GM12878 (cell line): ENCODE measurements around the gene PCCA. TPM values are rescaled to one million over a fixed set of nuclear protein-coding genes. Genes with fewer than 3 reads are reported as not detected.
"Not testable (repeated sequence)": the region's sequence is repeated elsewhere in the genome, so short reads cannot be mapped to it uniquely, and the experiment has no call there.

Experiments used
- ATAC-seq: fragments of 200-7000 bp; cut with Tn5 transposase; 3 replicates; pipeline ENCODE4 v1.9.1; 2020; ENCODE audit warnings: mild to moderate bottlenecking, moderate library complexity
- BruUV-seq: library from RNA; stranded (reverse); fragments of 400-500 nt; replicated peaks from 2 replicates; lab custom pipeline; 2021; lab: Mats Ljungman, UMichigan
- CTCF ChIA-PET: fragments of 300-600 bp; sonication (Branson Sonifier 250); formaldehyde crosslinking; extraction: SDS; loops from one replicate; lab custom pipeline; 2021; ENCODE audit warnings: inconsistent platforms; lab: Yijun Ruan, JAX
- POLR2A ChIA-PET: fragments of 350-600 bp; formaldehyde crosslinking; extraction: SDS; loops from one replicate; lab custom pipeline; 2021; ENCODE audit warnings: inconsistent platforms; lab: Charles Lee
- RAD21 ChIA-PET: fragments of 300-600 bp; sonication (Branson Sonifier 250); formaldehyde crosslinking; loops from one replicate; lab custom pipeline; 2023; ENCODE audit warnings: antibody characterized with exemption; ENCODE audit not compliant: unreplicated experiment; lab: Charles Lee
- SMC1A ChIA-PET: fragments of 300-600 bp; sonication (Branson Sonifier 250); formaldehyde crosslinking; loops from one replicate; lab custom pipeline; 2023; ENCODE audit not compliant: unreplicated experiment, uncharacterized antibody; lab: Charles Lee
- DNase-seq: peaks from one replicate; pipeline ENCODE4 v3.0.0-alpha.2; 2011; ENCODE audit warnings: low read depth, low spot score
- FAIRE-seq: peaks from 3 replicates; lab custom pipeline; 2011; peaks lifted over from hg19 to GRCh38; lab: Jason Lieb, UNC
- H2AFZ ChIP-seq: 2 replicates; pipeline ENCODE4 v1.6.0; 2011; ENCODE audit warnings: low read depth, low read length, control low read depth; ENCODE audit not compliant: control insufficient read depth
- H3K27ac ChIP-seq: 2 replicates; pipeline ENCODE4 v1.5.1; 2011; ENCODE audit warnings: control low read depth; ENCODE audit not compliant: control insufficient read depth, insufficient read depth
- H3K27me3 ChIP-seq, 2 experiments: replicated peaks in 1 of 2; 2 replicates each; pipeline versions ENCODE4 v1.6.0 to v1.6.1; 2011; ENCODE audit warnings: low read length in 1 of 2; ENCODE audit not compliant: control insufficient read depth in 2 of 2, insufficient read depth in 2 of 2
- H3K36me3 ChIP-seq, 2 experiments: 2 replicates each; pipeline ENCODE4 v1.5.1; 2011; ENCODE audit warnings: low read length in 1 of 2; ENCODE audit not compliant: control insufficient read depth in 2 of 2, insufficient read depth in 2 of 2
- H3K4me1 ChIP-seq: 2 replicates; pipeline ENCODE4 v1.6.1; 2011; ENCODE audit warnings: mild to moderate bottlenecking, low read length, moderate library complexity, mixed read lengths; ENCODE audit not compliant: control insufficient read depth, insufficient read depth
- H3K4me2 ChIP-seq: 2 replicates; pipeline ENCODE4 v1.6.0; 2011; ENCODE audit warnings: control low read depth; ENCODE audit not compliant: control insufficient read depth, insufficient read depth
- H3K4me3 ChIP-seq: fragments of 200-600 bp; sonication (generic); 2 replicates; pipeline ENCODE4 v1.5.1; 2016
- H3K79me2 ChIP-seq: 2 replicates; pipeline ENCODE4 v1.6.0; 2011; ENCODE audit warnings: low read length; ENCODE audit not compliant: control insufficient read depth, insufficient read depth
- H3K9ac ChIP-seq: 2 replicates; pipeline ENCODE4 v1.8.0; 2011; ENCODE audit warnings: low read length, control low read depth, mixed read lengths; ENCODE audit not compliant: control insufficient read depth, insufficient read depth
- H3K9me3 ChIP-seq: replicated peaks from 3 replicates; pipeline ENCODE4 v1.5.1; 2011; ENCODE audit warnings: mild to moderate bottlenecking, low read length; ENCODE audit not compliant: control insufficient read depth, insufficient read depth
- H4K20me1 ChIP-seq: 2 replicates; pipeline ENCODE4 v1.6.0; 2011; ENCODE audit not compliant: control insufficient read depth, insufficient read depth
- SP1 ChIP-seq: IDR thresholded peaks from one replicate; pipeline ENCODE4 v1.6.1; 2011; ENCODE audit warnings: low read depth, low read length
- WGBS: methylation state at CpG from one replicate; pipeline ENCODE4 v1.1.6; 2016; ENCODE audit warnings: low lambda C conversion rate; ENCODE audit not compliant: insufficient replicate concordance, insufficient coverage; ENCODE audit errors: missing lambda C conversion rate; 5-methylcytosine and 5-hydroxymethylcytosine counted together
- in situ Hi-C: fragments of 300-500 bp; cut with MboI; formaldehyde crosslinking; loops from 9 replicates; pipeline ENCODE4 v1.14.3; 2018; ENCODE audit warnings: mixed read lengths
- intact Hi-C: fragments of 100-400 bp; cut with micrococcal nuclease; formaldehyde crosslinking; loops from one replicate; pipeline ENCODE4 v1.14.2; 2022; ENCODE audit not compliant: unreplicated experiment
- polyA plus RNA-seq, 11 experiments: library from polyadenylated mRNA; depleted of rRNA in 4 of 11; unstranded in 6 of 11; stranded (reverse) in 5 of 11; fragments of >200 nt; fragmentation: Nextera tagmentation in 4 of 11; fragmentation: Illumina TruSeq in 1 of 11; extraction: Ambion mirVana in 4 of 11; extraction: Trizol in 1 of 11; gene quantifications; 1 replicate in 1 of 11; 2 replicates in 10 of 11; pipeline versions ENCODE4 v1.2.1 to v1.2.3, GENCODE V29; 2011 to 2016; ENCODE audit warnings: inconsistent platforms in 2 of 11, missing spikeins in 2 of 11, low read depth in 1 of 11
- total RNA-seq, 4 experiments: library from RNA; depleted of rRNA in 3 of 4; stranded (reverse); fragments of >200 nt in 3 of 4; fragmentation: Illumina TruSeq in 1 of 4; extraction: Trizol in 1 of 4; gene quantifications; 2 replicates each; pipeline versions ENCODE4 v1.2.1 to v1.2.3, GENCODE V29; 2013 to 2021

Gene PCCA
- total and polyA plus RNA-seq, 10 of the 15 experiments (the other 5 are each of a cell fraction or from before 2014, with no cell fraction given), result 5.9 to 18.2 (median 12.4) TPM

GRCh38 chr13:100098445-100099116 is 9.7 kb downstream of the PCCA start:
- CTCF ChIA-PET, result interaction anchor here (1.1 kb wide), 1 partner anchor 416 kb away, joined by 3 read pairs; no protein-coding TSS in a partner anchor

GRCh38 chr13:100099117-100099445 is 10.2 kb downstream of the PCCA start:
- ATAC-seq, H3K27ac ChIP-seq, H3K4me3 ChIP-seq, H3K9me3 ChIP-seq, H4K20me1 ChIP-seq, intact Hi-C loops, H3K27me3 ChIP-seq, H3K79me2 ChIP-seq, FAIRE-seq, H3K9ac ChIP-seq, H2AFZ ChIP-seq, H3K4me1 ChIP-seq, POLR2A ChIA-PET, in situ Hi-C loops, BruUV-seq, H3K36me3 ChIP-seq, DNase-seq, H3K4me2 ChIP-seq: not testable (repeated sequence)
- SMC1A ChIA-PET, result interaction anchor here (0.9 kb wide), 2 partner anchors 9 to 10 kb away, joined by 3 read pairs; partner anchors contain the start of gene PCCA
- CTCF ChIA-PET, result interaction anchor here (1.1 kb wide), 1 partner anchor 416 kb away, joined by 3 read pairs; no protein-coding TSS in a partner anchor
- WGBS, result 92% methylated on average over 8 of the region's 8 CpGs
- RAD21 ChIA-PET, result interaction anchor here (1.2 kb wide), 1 partner anchor 10 kb away, joined by 4 read pairs; the partner anchor contains the start of gene PCCA

More at GRCh38 chr13:100098445-100099116, 9.7 kb downstream of the PCCA start:
- TF ChIP-seq SP1, result no peak
- Histone ChIP-seq H3K9me3 (no peaks in the 10 kb centered on the region; the same call in 2 of the 3 replicates), H3K79me2 (no peaks in the 10 kb centered on the region; the same call in 1 of the 2 replicates), H3K4me2 (no peak overlapping the region), H3K4me1 (no peaks in the 10 kb centered on the region), H4K20me1 (no peaks in the 10 kb centered on the region), H3K9ac (no peak overlapping the region), H3K27ac (no peak overlapping the region), H2AFZ (no peak overlapping the region), H3K27me3 (no peaks in the 10 kb centered on the region), H3K4me3 (no peak overlapping the region), H3K36me3 (no peaks in the 10 kb centered on the region)
- intact Hi-C loops, result no loop called here
- ChIA-PET POLR2A (interaction anchor here (0.9 kb wide), 1 partner anchor 8 kb away, joined by 3 read pairs; no protein-coding TSS in a partner anchor), SMC1A (interaction anchor here (0.8 to 0.9 kb wide), 3 partner anchors 8 to 10 kb away, joined by 3 read pairs; partner anchors contain the start of gene PCCA), RAD21 (interaction anchor here (0.7 to 1.2 kb wide), 2 partner anchors 10 to 404 kb away, joined by 3 to 4 read pairs; partner anchors contain the start of gene PCCA)
- no TSS peak for BruUV-seq
- FAIRE-seq, result no peak
- WGBS, result 75% methylated on average over 6 of the region's 6 CpGs
- DNase-seq, result no peak
- no peak for ATAC-seq
- in situ Hi-C loops, result no loop called here
